WTC11 (cell line): ENCODE measurements around the gene MGAT3. TPM values are rescaled to one million over a fixed set of nuclear protein-coding genes. Genes with fewer than 3 reads are reported as not detected.

Experiments
- CREM ChIP-seq: sonication (generic); formaldehyde crosslinking; IDR thresholded peaks from 2 replicates; pipeline ENCODE4 v1.8.1; 2022; ENCODE audit warnings: mild to moderate bottlenecking, missing genetic modification reagents, moderate library complexity
- ETV6 ChIP-seq: sonication (generic); formaldehyde crosslinking; IDR thresholded peaks from 2 replicates; pipeline ENCODE4 v1.8.1; 2022; ENCODE audit warnings: mild to moderate bottlenecking, missing genetic modification reagents
- FOXJ3 ChIP-seq: sonication (generic); formaldehyde crosslinking; IDR thresholded peaks from 2 replicates; pipeline ENCODE4 v1.9.0; 2021; ENCODE audit warnings: missing genetic modification reagents, mild to moderate bottlenecking, borderline replicate concordance
- HMGA2 ChIP-seq: fragments of 250-450 bp; sonication (Bioruptor Pico); IDR thresholded peaks from 2 replicates; pipeline ENCODE4 v1.4.0; 2021; ENCODE audit warnings: mild to moderate bottlenecking, moderate library complexity
- NFATC4 ChIP-seq: fragments of 250-450 bp; sonication (Bioruptor Pico); IDR thresholded peaks from 2 replicates; pipeline ENCODE4 v1.9.0; 2021; ENCODE audit warnings: mild to moderate bottlenecking
- NFYB ChIP-seq: sonication (generic); formaldehyde crosslinking; conservative IDR thresholded peaks from 2 replicates; pipeline ENCODE4 v1.8.0; 2022; ENCODE audit warnings: low read depth, missing genetic modification reagents
- NR1H2 ChIP-seq: sonication (generic); formaldehyde crosslinking; IDR thresholded peaks from 2 replicates; pipeline ENCODE4 v1.9.0; 2021; ENCODE audit warnings: mild to moderate bottlenecking, moderate library complexity, missing genetic modification reagents
- NR3C1 ChIP-seq: sonication (generic); formaldehyde crosslinking; conservative IDR thresholded peaks from 2 replicates; pipeline ENCODE4 v1.8.1; 2023; ENCODE audit warnings: low read depth, mild to moderate bottlenecking, missing genetic modification reagents
- OVOL2 ChIP-seq: fragments of 250-450 bp; sonication (Bioruptor Pico); IDR thresholded peaks from 2 replicates; pipeline ENCODE4 v1.9.0; 2021; ENCODE audit warnings: mild to moderate bottlenecking, borderline replicate concordance
- TEAD4 ChIP-seq: sonication (generic); formaldehyde crosslinking; IDR thresholded peaks from 2 replicates; pipeline ENCODE4 v1.8.0; 2022; ENCODE audit warnings: mild to moderate bottlenecking, missing genetic modification reagents
- ZBTB21 ChIP-seq: sonication (generic); formaldehyde crosslinking; IDR thresholded peaks from 2 replicates; pipeline ENCODE4 v1.8.1; 2023; ENCODE audit warnings: mild to moderate bottlenecking, missing genetic modification reagents, borderline replicate concordance
- ZNF671 ChIP-seq: fragments of 250-450 bp; sonication (Bioruptor Pico); IDR thresholded peaks from 2 replicates; pipeline ENCODE4 v1.8.0; 2021; ENCODE audit warnings: mild to moderate bottlenecking
- total RNA-seq: library from RNA; stranded (reverse); gene quantifications from 3 replicates; pipeline ENCODE4 v1.2.3, GENCODE V29; 2021
- TF ChIP-seq, protein P1 (sequence below): sonication (generic); formaldehyde crosslinking; IDR thresholded peaks from 2 replicates; pipeline ENCODE4 v1.8.0; 2022; ENCODE audit warnings: mild to moderate bottlenecking, missing genetic modification reagents
- TF ChIP-seq, protein P2 (sequence below): fragments of 250-450 bp; sonication (Bioruptor Pico); IDR thresholded peaks from 2 replicates; pipeline ENCODE4 v1.9.0; 2021; ENCODE audit warnings: mild to moderate bottlenecking
- TF ChIP-seq, protein P3 (sequence below): sonication (generic); formaldehyde crosslinking; IDR thresholded peaks from 2 replicates; pipeline ENCODE4 v1.8.1; 2022; ENCODE audit warnings: mild to moderate bottlenecking, missing genetic modification reagents, moderate library complexity, borderline replicate concordance
- TF ChIP-seq, protein P4 (sequence below): fragments of 250-450 bp; sonication (Bioruptor Pico); IDR thresholded peaks from 2 replicates; pipeline ENCODE4 v1.9.0; 2021; ENCODE audit warnings: mild to moderate bottlenecking, borderline replicate concordance
- TF ChIP-seq, protein P5 (sequence below): sonication (generic); formaldehyde crosslinking; IDR thresholded peaks from 2 replicates; pipeline ENCODE4 v1.8.1; 2022; ENCODE audit warnings: mild to moderate bottlenecking, moderate library complexity, missing genetic modification reagents
- TF ChIP-seq, protein P6 (sequence below): fragments of 250-450 bp; sonication (Bioruptor Pico); IDR thresholded peaks from 2 replicates; pipeline ENCODE4 v1.8.0; 2021; ENCODE audit warnings: mild to moderate bottlenecking
- TF ChIP-seq, protein P7 (sequence below): sonication (generic); formaldehyde crosslinking; IDR thresholded peaks from 2 replicates; pipeline ENCODE4 v1.8.1; 2023; ENCODE audit warnings: mild to moderate bottlenecking, missing genetic modification reagents
- TF ChIP-seq, protein P8 (sequence below): fragments of 250-450 bp; sonication (Bioruptor Pico); IDR thresholded peaks from 2 replicates; pipeline ENCODE4 v1.9.0; 2021; ENCODE audit warnings: mild to moderate bottlenecking
- TF ChIP-seq, protein P9 (sequence below): sonication (generic); formaldehyde crosslinking; conservative IDR thresholded peaks from 2 replicates; pipeline ENCODE4 v1.8.1; 2022; ENCODE audit warnings: mild to moderate bottlenecking, missing genetic modification reagents
- TF ChIP-seq, protein P10 (sequence below): sonication (generic); formaldehyde crosslinking; IDR thresholded peaks from 2 replicates; pipeline ENCODE4 v1.8.1; 2022; ENCODE audit warnings: missing genetic modification reagents, borderline replicate concordance
- TF ChIP-seq, protein P11 (sequence below): sonication (generic); formaldehyde crosslinking; IDR thresholded peaks from 2 replicates; pipeline ENCODE4 v1.8.1; 2023; ENCODE audit warnings: mild to moderate bottlenecking, missing genetic modification reagents, moderate library complexity

The MGAT3 gene
- total RNA-seq, 1 experiment from 2014 or later: 11.4 TPM

DNA sequence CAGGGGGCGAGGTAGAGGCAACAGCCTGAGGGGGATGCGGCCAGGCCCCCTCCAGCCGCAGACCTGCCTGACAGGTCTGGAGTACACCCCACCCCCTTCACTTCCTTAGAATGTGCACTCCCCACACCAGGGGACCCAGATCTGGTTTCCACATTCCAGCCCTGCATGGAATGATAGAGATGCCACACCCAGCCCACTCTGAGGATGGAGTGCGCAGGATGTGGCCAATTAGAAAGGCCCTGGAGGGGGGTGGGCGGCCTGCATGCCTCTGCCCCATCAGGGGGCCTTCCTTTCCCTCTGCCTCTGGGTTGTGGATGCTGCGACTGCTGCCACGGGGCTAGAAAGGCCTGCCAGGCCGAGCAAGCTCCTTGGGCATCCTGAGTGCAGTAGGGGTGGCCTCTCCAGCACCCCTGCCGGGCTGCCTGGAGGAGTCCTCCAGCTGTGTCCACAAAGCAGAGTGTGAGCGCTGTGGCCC, 28.2 kb upstream of the MGAT3 start (continued):
- TF ChIP-seq, protein P1, sequence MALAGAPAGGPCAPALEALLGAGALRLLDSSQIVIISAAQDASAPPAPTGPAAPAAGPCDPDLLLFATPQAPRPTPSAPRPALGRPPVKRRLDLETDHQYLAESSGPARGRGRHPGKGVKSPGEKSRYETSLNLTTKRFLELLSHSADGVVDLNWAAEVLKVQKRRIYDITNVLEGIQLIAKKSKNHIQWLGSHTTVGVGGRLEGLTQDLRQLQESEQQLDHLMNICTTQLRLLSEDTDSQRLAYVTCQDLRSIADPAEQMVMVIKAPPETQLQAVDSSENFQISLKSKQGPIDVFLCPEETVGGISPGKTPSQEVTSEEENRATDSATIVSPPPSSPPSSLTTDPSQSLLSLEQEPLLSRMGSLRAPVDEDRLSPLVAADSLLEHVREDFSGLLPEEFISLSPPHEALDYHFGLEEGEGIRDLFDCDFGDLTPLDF (CRISPR knock-in tag): no peak
- TF ChIP-seq ZNF671 (CRISPR knock-in tag): no peak
- TF ChIP-seq, protein P2, sequence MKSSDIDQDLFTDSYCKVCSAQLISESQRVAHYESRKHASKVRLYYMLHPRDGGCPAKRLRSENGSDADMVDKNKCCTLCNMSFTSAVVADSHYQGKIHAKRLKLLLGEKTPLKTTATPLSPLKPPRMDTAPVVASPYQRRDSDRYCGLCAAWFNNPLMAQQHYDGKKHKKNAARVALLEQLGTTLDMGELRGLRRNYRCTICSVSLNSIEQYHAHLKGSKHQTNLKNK (CRISPR knock-in tag): no peak
- peak; percentile 86 for TF ChIP-seq TEAD4 (CRISPR knock-in tag)
- TF ChIP-seq NFYB (CRISPR knock-in tag): peak; percentile 32; the same call in 1 of the 2 replicates
- TF ChIP-seq, protein P3, sequence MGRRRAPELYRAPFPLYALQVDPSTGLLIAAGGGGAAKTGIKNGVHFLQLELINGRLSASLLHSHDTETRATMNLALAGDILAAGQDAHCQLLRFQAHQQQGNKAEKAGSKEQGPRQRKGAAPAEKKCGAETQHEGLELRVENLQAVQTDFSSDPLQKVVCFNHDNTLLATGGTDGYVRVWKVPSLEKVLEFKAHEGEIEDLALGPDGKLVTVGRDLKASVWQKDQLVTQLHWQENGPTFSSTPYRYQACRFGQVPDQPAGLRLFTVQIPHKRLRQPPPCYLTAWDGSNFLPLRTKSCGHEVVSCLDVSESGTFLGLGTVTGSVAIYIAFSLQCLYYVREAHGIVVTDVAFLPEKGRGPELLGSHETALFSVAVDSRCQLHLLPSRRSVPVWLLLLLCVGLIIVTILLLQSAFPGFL (CRISPR knock-in tag): no peak
- no peak for TF ChIP-seq CREM (CRISPR knock-in tag)
- TF ChIP-seq NR1H2 (CRISPR knock-in tag): no peak
- TF ChIP-seq, protein P4, sequence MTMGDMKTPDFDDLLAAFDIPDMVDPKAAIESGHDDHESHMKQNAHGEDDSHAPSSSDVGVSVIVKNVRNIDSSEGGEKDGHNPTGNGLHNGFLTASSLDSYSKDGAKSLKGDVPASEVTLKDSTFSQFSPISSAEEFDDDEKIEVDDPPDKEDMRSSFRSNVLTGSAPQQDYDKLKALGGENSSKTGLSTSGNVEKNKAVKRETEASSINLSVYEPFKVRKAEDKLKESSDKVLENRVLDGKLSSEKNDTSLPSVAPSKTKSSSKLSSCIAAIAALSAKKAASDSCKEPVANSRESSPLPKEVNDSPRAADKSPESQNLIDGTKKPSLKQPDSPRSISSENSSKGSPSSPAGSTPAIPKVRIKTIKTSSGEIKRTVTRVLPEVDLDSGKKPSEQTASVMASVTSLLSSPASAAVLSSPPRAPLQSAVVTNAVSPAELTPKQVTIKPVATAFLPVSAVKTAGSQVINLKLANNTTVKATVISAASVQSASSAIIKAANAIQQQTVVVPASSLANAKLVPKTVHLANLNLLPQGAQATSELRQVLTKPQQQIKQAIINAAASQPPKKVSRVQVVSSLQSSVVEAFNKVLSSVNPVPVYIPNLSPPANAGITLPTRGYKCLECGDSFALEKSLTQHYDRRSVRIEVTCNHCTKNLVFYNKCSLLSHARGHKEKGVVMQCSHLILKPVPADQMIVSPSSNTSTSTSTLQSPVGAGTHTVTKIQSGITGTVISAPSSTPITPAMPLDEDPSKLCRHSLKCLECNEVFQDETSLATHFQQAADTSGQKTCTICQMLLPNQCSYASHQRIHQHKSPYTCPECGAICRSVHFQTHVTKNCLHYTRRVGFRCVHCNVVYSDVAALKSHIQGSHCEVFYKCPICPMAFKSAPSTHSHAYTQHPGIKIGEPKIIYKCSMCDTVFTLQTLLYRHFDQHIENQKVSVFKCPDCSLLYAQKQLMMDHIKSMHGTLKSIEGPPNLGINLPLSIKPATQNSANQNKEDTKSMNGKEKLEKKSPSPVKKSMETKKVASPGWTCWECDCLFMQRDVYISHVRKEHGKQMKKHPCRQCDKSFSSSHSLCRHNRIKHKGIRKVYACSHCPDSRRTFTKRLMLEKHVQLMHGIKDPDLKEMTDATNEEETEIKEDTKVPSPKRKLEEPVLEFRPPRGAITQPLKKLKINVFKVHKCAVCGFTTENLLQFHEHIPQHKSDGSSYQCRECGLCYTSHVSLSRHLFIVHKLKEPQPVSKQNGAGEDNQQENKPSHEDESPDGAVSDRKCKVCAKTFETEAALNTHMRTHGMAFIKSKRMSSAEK: no peak
- no peak for TF ChIP-seq NR3C1 (CRISPR knock-in tag)
- no peak for TF ChIP-seq FOXJ3 (CRISPR knock-in tag)
- no peak for TF ChIP-seq OVOL2 (CRISPR knock-in tag)
- peak; percentile 53; the same call in 1 of the 2 replicates for TF ChIP-seq ETV6
- TF ChIP-seq, protein P5, sequence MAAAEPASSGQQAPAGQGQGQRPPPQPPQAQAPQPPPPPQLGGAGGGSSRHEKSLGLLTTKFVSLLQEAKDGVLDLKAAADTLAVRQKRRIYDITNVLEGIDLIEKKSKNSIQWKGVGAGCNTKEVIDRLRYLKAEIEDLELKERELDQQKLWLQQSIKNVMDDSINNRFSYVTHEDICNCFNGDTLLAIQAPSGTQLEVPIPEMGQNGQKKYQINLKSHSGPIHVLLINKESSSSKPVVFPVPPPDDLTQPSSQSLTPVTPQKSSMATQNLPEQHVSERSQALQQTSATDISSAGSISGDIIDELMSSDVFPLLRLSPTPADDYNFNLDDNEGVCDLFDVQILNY: no peak
- TF ChIP-seq, protein P6, sequence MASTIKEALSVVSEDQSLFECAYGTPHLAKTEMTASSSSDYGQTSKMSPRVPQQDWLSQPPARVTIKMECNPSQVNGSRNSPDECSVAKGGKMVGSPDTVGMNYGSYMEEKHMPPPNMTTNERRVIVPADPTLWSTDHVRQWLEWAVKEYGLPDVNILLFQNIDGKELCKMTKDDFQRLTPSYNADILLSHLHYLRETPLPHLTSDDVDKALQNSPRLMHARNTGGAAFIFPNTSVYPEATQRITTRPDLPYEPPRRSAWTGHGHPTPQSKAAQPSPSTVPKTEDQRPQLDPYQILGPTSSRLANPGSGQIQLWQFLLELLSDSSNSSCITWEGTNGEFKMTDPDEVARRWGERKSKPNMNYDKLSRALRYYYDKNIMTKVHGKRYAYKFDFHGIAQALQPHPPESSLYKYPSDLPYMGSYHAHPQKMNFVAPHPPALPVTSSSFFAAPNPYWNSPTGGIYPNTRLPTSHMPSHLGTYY (CRISPR knock-in tag): 0 out of 2 replicates have a peak, but pooled peaks have one; percentile 43
- TF ChIP-seq, protein P7, sequence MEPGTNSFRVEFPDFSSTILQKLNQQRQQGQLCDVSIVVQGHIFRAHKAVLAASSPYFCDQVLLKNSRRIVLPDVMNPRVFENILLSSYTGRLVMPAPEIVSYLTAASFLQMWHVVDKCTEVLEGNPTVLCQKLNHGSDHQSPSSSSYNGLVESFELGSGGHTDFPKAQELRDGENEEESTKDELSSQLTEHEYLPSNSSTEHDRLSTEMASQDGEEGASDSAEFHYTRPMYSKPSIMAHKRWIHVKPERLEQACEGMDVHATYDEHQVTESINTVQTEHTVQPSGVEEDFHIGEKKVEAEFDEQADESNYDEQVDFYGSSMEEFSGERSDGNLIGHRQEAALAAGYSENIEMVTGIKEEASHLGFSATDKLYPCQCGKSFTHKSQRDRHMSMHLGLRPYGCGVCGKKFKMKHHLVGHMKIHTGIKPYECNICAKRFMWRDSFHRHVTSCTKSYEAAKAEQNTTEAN (CRISPR knock-in tag): 0 out of 2 replicates have a peak, but pooled peaks have one; percentile 39
- TF ChIP-seq, protein P8, sequence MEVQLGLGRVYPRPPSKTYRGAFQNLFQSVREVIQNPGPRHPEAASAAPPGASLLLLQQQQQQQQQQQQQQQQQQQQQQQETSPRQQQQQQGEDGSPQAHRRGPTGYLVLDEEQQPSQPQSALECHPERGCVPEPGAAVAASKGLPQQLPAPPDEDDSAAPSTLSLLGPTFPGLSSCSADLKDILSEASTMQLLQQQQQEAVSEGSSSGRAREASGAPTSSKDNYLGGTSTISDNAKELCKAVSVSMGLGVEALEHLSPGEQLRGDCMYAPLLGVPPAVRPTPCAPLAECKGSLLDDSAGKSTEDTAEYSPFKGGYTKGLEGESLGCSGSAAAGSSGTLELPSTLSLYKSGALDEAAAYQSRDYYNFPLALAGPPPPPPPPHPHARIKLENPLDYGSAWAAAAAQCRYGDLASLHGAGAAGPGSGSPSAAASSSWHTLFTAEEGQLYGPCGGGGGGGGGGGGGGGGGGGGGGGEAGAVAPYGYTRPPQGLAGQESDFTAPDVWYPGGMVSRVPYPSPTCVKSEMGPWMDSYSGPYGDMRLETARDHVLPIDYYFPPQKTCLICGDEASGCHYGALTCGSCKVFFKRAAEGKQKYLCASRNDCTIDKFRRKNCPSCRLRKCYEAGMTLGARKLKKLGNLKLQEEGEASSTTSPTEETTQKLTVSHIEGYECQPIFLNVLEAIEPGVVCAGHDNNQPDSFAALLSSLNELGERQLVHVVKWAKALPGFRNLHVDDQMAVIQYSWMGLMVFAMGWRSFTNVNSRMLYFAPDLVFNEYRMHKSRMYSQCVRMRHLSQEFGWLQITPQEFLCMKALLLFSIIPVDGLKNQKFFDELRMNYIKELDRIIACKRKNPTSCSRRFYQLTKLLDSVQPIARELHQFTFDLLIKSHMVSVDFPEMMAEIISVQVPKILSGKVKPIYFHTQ: no peak
- TF ChIP-seq NFATC4 (CRISPR knock-in tag): no peak
- TF ChIP-seq, protein P9, sequence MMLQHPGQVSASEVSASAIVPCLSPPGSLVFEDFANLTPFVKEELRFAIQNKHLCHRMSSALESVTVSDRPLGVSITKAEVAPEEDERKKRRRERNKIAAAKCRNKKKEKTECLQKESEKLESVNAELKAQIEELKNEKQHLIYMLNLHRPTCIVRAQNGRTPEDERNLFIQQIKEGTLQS (CRISPR knock-in tag): no peak
- no peak for TF ChIP-seq HMGA2 (CRISPR knock-in tag)
- TF ChIP-seq, protein P10, sequence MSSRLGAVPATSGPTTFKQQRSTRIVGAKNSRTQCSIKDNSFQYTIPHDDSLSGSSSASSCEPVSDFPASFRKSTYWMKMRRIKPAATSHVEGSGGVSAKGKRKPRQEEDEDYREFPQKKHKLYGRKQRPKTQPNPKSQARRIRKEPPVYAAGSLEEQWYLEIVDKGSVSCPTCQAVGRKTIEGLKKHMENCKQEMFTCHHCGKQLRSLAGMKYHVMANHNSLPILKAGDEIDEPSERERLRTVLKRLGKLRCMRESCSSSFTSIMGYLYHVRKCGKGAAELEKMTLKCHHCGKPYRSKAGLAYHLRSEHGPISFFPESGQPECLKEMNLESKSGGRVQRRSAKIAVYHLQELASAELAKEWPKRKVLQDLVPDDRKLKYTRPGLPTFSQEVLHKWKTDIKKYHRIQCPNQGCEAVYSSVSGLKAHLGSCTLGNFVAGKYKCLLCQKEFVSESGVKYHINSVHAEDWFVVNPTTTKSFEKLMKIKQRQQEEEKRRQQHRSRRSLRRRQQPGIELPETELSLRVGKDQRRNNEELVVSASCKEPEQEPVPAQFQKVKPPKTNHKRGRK: no peak
- TF ChIP-seq ZBTB21: no peak
- TF ChIP-seq, protein P11, sequence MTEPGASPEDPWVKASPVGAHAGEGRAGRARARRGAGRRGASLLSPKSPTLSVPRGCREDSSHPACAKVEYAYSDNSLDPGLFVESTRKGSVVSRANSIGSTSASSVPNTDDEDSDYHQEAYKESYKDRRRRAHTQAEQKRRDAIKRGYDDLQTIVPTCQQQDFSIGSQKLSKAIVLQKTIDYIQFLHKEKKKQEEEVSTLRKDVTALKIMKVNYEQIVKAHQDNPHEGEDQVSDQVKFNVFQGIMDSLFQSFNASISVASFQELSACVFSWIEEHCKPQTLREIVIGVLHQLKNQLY (CRISPR knock-in tag): no peak
